H4 (cell line): Measurements from ENCODE around the gene ZNF609. TPM values are rescaled to one million over a fixed set of nuclear protein-coding genes. Genes with fewer than 3 reads are reported as not detected.

Source experiments
- DNase-seq: peaks from one replicate; pipeline ENCODE4 v3.0.0-alpha.2; 2015; ENCODE audit warnings: low spot score
- total RNA-seq: library from RNA; depleted of rRNA; stranded (reverse); fragments of >200 nt; shearing (Covaris generic); gene quantifications from 2 replicates; pipeline ENCODE4 v1.2.3, GENCODE V29; 2014; rRNA removed

The ZNF609 gene
- total RNA-seq, 1 experiment from 2014 or later, result 11.0 TPM

GRCh38 chr15:64717735-64718495, 257.5 kb downstream of the ZNF609 start:
- DNase-seq, result no peak

DNA sequence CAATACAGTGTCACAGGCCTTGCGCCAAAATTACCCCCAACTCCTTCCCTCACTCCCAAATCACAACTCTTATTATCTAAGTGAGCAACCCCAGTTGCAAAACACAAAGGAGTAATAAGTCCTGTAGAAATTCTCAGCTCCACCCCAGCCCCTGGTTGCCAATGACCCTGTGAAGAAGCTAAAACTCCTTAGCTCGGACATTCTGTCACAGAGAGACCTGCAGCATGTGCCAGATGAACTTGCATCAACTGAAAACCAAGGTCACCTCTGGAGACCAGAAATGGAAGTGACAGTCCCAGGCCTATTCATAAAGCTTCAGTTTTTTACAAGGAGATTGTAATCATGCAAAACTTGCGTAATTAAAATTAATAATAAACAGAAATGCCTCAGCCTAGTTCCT, 259.8 kb downstream of the ZNF609 start:
- no peak for DNase-seq

DNA sequence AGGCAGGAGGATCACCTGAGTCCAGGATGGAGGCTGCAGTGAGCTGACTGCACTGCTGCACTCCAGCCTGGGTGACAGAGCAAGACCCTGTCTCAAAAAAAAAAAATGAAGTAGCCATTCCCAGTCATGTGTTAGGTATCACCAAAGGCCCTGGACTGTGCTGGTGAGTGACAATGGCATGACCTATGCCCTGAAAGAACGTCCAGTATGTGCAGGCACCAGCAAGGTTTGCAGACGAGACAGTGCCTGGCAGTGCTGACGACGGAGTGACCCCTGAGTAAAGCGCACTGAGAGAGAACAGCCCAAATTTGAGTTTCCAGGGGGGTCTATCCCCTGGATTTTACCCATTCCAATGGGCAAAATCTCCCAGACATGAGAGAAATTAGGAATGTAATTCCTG, 269.8 kb downstream of the ZNF609 start:
- DNase-seq, result no peak

DNA sequence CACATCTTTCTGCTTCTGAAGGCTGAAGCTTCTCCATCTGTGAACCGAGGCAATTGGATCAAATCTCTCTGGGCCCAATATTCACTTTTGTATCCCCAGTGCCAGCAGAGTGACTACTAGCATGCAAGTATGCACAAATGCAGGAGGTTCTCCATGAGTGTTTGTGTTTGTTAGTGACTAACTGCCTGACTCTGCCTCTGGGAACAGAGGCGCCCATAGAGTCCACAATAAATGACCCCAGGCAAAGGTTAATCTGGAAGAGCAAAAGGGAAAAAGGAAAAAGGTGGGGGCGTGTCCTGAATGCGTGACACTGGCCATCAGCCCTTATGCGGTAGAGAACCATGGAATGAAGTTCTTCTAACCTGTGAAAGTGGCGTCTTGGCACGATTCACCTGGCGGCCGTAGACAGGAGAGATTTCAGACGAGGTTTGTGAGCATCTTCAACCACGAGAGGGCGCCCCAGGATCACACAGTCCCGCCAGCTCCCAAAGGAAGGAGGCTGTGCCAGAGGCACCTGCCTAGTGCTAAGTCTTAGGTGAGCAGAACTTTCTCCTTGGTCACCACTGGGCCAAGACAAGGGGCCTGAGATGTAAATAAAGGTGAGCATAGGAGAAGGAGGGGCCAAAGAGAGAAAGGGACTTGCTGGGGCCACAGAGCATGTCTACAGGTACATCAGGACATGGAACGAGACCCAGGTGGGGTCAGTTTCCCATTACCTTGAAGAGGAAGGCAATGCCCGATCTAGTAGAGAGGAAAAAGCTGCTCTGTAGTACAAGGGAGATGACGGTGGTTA, 270.8 kb downstream of the ZNF609 start:
- DNase-seq, result peak; percentile 58

- DNase-seq, result no peak
Measured at GRCh38 chr15:64731805-64732151, 271.4 kb downstream of the ZNF609 start.

GRCh38 chr15:64732156-64732860, 271.9 kb downstream of the ZNF609 start:
- no peak for DNase-seq

Other genes with a start within 250 kb of the ZNF609 start
- 14.6 and 15.5 TPM in 2 replicates for gene CSNK1G1, start 104.4 kb upstream of the ZNF609 start, total RNA-seq
- gene PCLAF, start 79.1 kb upstream of the ZNF609 start, total RNA-seq, result 158 and 274 TPM in 2 replicates
- gene TRIP4, start 72.7 kb upstream of the ZNF609 start, total RNA-seq, result 4.8 and 6.1 TPM in 2 replicates